GM21360 (cell line): ENCODE results near the gene AXIN1.

Experiments used
- ATAC-seq: cut with Tn5 transposase; IDR thresholded peaks from one replicate; pipeline ENCODE4 v1.9.1; 2021; ENCODE audit warnings: mild to moderate bottlenecking, moderate library complexity; ENCODE audit not compliant: unreplicated experiment

The AXIN1 gene

GRCh38 chr16:283033-283805 is 69.3 kb downstream of the AXIN1 start, which contains the start of gene PDIA2:
Gene PDIA2, plus strand, starts transcription at chr16:283164. Its CDS starts 6 bp downstream, at chr16:283170.
- no peak for ATAC-seq

GRCh38 chr16:282491-282890 is 70.0 kb downstream of the AXIN1 start:
- ATAC-seq: no peak

- no peak for ATAC-seq
Measured at GRCh38 chr16:281660-282255, 70.8 kb downstream of the AXIN1 start.

DNA sequence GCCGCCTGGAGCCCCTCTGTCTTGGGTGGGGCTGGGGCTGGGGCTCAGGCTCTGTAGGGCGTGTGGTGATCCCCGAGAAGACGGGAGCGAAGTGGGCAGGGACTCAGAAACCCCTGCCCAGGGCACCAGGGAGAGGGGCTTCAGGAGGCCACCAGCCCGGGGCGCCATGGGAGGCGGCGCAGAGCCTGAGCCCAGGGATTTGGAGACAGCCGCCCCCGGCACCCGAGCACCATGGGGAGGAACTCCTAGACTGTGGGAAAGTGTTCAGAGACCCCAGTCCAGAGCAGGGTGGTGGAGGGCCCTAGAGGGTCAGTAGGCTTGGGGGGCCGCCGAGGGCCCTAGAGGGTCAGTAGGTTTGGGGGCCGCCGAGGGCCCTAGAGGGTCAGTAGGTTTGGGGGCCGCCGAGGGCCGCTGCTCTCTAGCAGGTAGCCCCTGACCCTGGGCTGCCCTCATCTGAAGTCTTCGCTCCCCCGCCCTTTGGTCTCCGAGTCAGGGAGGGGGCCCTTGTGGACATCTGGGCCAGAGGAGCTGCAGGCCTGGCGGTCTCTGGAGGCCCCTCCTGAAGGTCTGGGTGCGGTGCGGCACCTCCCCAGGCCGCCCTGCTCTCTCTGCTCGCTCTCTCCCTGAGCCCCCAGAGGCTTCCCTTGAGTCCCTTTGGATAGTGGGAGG is 71.4 kb downstream of the AXIN1 start:
- ATAC-seq: no peak

GRCh38 chr16:280552-280951 is 72.0 kb downstream of the AXIN1 start, which contains the start of gene ARHGDIG:
Gene ARHGDIG, plus strand, starts transcription at chr16:280591. Its CDS starts 90 bp downstream, at chr16:280681.
- no peak for ATAC-seq

DNA sequence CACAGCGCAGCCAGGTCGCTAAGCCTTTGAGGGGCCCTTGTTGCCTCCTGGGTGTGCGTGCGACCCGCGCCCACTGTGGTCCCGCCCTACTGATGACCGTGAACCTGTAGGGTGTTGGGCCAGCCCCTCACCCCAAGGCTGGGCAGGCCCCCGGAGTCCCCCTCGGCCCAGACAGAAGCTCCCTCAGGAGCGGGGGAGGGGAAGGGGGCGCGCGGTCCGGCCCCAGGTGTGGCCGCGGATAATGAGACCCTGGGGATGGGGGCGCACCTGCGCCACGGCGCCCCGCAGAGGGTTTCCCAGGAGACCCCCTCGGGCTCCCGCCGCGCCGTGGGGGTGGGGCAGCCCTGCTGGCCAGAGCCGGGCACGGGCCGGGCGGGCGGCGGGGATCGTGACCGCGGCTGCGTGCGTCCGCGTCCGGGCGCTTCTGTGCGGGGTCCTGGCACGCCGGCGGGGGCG is 72.5 kb downstream of the AXIN1 start:
- no peak for ATAC-seq

GRCh38 chr16:279531-279930 is 73.0 kb downstream of the AXIN1 start:
- ATAC-seq: no peak

DNA sequence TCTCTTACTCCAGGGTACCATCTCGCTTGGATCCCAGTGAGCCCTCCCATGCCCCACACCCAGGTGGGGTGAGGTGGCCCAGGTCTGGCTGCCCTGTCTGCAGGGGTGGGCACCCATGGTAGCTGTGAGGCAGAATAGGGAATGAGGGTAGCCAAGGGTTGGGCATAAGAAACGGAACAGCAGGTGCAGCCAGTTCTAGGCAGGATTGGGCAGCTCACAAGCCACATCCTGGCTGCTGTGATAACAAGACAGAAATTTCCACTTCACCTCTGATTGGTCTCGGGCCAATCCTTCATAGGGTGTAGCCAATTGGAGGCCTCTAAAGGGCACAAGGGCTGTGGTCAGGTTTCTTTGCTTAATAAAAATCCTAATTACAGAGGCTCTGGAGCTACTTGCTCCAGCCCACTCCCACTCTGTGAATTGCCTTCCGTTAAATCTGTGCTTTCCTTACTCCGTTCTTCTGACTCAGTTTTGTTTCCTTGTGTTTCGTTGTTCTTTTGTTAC is 73.6 kb downstream of the AXIN1 start:
- no peak for ATAC-seq

DNA sequence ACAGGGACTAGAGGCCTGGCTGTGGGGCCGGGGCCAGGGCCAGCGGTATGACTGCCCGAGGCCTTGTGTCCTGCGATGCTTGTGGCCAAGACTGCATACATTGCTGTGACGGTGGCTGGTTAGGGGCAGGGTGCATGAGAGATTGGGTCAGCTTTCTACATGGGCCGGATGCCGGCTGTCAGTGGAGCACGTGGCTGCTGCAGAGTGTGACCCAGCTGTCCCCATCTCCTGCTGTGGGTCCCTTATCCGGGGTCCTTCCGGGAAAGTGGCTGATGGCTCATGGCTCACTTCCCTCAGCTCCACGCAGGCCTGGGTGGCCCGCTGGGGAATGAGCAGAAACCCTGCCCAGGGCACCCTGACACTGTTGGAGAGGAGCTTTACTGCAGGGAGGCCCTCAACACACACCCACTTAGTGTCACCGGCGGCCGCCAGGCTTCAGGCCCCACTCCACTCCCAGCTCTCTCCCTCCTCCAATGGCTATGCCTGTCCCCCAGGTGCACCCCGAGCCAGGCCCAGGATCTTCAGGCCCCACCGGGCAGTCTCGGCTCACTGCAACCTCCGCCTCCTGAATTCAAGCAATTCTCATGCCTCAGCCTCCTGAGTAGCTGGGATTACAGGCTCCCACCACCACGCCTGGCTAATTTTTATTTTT is 76.0 kb downstream of the AXIN1 start:
- ATAC-seq: no peak

GRCh38 chr16:275786-276232 is 76.7 kb downstream of the AXIN1 start, which contains the start of gene RGS11:
Gene RGS11, minus strand, starts transcription at chr16:275944. Its CDS starts 33 bp downstream, at chr16:275911.
- ATAC-seq: no peak

DNA sequence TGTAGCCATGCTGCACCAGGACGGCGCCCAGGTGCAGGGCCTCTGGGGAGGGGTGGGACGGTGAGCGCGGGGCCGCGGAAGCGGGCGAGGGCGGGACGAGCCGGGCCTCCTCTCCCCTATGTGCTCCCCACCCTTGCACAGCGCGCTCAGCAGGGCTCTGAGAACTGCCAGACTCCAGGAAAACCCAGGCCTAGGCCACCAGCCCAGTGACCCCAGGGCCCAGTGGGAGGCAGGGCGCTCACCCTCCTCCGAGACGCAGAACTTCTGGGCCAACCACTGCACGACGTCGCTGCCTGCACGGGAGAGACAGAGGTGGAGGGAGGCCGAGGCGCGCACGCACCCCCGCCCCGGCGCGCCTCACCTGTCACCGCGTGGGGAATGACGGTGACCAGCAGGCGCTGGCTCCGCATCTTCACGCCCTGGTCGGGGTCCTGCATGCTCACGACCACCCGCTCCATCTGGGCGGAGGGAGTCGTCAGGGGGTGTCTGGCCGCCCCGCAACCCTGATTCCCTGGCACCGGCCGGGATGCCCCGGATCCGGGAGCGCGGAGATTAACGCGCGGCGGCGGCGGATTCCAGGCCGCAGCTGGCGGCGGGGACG is 77.4 kb downstream of the AXIN1 start:
- ATAC-seq: no peak

DNA sequence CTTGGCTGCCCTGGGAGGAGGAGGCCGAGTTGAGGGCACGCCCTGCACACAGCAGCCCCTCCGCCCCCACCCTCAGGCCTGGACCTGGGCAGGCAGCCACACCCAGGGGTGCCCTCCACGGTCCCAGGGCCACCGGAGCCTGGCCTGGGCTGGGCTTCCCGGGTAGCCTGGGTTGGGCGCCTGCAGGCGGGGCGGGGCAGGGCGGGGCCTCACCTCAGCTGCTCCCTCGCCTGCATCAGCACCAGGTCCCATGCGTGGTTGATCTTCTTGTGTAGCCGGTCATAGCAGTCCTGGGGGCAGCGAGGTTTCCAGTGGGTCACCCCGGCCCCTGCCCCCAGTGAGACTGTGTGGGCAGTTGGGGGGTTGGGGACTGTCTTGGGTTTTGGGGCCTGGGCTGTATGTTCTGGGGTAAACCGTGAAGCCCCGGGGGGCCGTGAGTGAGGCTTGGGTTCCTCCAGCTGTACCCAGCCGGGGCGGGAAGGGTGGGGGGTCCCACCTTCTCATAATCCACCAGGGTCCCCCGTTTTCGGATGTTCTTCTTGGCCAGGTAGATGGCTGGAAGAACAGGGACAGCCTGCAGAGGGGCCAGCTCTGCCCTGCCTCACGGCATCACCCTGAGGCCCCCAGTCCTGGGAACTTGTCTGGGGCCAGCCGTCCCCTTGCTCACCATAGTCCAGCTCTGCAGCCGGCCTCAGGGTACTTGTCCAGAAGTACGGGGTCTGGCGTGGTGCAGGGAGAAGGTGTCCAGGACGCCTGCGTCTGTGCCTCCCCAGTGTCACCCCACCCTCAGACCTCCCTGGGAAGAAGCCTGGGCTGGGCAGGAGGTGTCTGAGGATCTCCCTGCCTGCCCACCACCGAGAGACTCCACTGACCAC is 78.7 kb downstream of the AXIN1 start:
- no peak for ATAC-seq

DNA sequence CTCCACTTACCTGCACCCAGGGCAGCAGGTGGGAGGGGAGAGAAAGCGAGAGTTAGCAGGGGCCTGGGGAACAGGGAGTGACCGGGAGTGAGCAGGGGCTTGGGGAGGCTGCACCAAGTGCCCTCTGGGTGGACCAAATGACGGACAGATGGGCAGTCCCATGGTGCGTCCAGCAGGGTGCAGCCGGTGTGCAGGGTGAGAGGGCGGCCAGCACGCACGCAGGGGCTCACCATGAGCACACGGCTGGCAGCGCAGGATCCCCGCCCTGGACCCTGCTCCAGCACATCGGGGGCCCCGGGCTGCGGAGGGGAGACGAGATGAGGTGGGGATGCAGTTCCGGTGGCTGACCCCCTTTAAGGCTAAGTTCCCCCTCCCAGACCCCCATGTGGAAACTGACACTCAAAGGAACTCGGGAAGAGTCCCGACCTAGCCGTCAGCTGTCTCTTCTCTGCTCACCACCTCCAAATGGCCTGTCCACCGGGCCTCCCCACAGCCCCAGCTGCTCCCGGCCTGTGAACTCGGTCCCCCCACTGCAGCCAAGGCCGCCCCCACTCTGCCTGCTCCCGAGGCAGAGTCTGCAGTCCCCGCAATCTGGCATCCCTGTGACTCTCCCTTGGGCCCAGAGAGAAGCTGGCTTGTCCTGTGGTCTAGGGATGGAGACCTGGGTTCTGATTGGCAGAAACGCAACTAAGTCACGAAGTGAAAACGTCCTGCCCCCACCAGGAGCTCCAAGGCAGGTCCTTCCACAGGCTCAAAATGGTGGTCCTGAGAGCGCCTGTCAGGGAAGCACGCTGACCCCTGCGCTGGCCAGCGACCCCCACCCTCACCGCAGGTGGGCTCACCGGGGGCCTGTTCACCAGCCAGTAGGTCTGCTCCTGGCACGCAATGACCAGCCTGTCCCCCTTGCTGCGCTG is 79.6 kb downstream of the AXIN1 start:
- ATAC-seq: no peak

- ATAC-seq: no peak
Measured at GRCh38 chr16:270381-271255, 81.9 kb downstream of the AXIN1 start.

DNA sequence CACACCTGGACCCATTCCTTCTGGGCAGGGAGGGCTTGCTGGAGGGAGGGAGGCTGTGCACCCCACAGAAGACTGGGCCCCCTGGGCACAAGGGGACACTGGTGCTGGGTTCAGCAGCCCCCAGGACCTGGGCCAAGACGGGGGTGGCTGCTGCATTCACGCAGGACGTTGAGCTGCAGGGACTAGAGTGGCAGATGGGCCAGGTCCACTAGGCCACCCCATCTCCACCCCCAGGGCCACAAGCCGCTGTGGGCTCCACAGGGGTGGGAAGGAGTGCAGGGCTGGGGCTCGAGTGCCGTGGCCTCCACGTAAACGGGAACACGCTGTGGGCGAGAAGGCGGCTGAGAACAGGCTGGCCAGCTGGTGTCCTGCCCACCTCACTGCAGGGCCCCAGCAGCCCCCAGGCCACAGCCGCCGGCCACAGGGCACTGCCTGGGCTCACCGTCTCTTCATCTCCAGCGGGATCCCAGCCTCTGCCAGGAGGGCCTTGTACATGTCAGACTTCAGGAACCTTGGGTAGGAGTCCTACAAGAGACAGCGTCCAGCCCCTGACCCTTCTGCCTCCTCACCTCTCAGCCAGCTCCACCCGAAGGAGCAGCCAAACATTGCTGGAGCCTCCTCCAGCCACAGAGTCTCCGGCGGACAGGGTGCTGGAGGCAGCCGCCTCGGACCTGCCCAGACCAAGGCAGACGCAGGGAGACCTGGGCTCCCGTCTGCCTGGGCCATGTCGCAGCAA is 83.3 kb downstream of the AXIN1 start:
- no peak for ATAC-seq

DNA sequence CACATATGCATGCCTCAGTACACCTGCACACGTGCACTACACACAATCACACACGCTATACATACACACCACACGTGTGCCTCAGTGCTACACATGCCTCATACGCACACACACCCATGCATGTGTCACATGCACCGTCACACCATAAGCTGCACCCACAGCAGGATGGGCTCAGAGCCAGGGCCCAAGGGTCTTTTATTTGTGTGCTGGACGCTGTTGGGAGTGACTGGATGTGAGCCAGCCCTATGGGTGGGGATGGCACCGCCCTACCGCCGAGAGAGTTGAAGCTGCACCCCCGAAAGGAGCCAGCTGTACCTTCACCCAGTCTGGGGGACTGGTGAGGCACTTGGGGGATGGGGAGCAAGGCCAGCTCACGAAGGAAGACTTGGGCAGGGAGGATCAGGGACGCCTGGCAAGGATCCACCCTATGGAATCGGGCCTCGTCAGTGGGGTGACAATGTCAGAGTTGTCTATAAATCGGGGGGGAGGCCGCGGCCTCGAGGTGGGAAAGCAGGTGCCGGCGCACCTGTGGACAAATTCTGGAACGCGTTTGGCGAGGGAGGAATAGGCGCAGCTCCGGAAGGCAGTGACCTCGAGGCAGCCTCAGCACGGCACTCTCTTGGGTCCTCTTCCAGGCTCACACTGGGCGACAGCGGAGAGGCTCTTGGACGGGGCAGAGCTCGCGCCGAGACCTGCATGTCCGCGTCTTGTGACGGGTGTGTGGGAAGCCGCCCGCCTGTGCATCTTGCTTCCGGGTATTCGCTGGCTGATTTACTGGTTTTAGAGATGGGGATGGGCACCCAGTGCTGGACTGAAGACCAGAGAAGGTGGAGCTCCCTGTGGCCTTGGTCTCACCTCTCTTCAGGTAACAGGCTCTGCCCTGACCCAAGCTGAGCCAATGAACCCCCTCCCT is 84.1 kb downstream of the AXIN1 start:
- no peak for ATAC-seq
